Spleen (tissue), 11 donors: ENCODE measurements around the gene RESP18. TPM values are rescaled to one million over a fixed set of nuclear protein-coding genes. Genes with fewer than 3 reads are reported as not detected.

Experiments
- DNase-seq: peaks from one replicate; pipeline ENCODE4 v3.0.0-alpha.2; 2020
- H3K27ac ChIP-seq, 8 donors: fragments of 200-600 bp; sonication (generic) in 7 of 8; 1 replicate in 4 of 8; 2 replicates in 4 of 8; pipeline versions ENCODE4 v1.5.0 to v1.8.0; 2016 to 2021; ENCODE audit warnings: inconsistent platforms in 4 of 8, mild to moderate bottlenecking in 4 of 8, moderate library complexity in 1 of 8
- H3K27me3 ChIP-seq, 7 donors: fragments of 200-600 bp; sonication (generic) in 6 of 7; replicated peaks in 1 of 7; 1 replicate in 4 of 7; 2 replicates in 3 of 7; pipeline versions ENCODE4 v1.5.0 to v1.8.0; 2016 to 2021; ENCODE audit warnings: inconsistent platforms in 3 of 7, mild to moderate bottlenecking in 1 of 7
- H3K36me3 ChIP-seq, 6 donors: fragments of 200-600 bp; sonication (generic) in 5 of 6; 1 replicate in 4 of 6; 2 replicates in 2 of 6; pipeline versions ENCODE4 v1.5.0 to v1.8.0; 2016 to 2021; ENCODE audit warnings: inconsistent platforms in 2 of 6
- H3K4me1 ChIP-seq, 6 donors: fragments of 200-600 bp; sonication (generic) in 5 of 6; 1 replicate in 3 of 6; 2 replicates in 3 of 6; pipeline versions ENCODE4 v1.5.0 to v1.8.0; 2016 to 2021; ENCODE audit warnings: inconsistent platforms in 3 of 6
- H3K4me3 ChIP-seq, 8 donors: fragments of 200-600 bp; sonication (generic) in 7 of 8; 1 replicate in 4 of 8; 2 replicates in 4 of 8; pipeline versions ENCODE4 v1.5.0 to v1.8.0; 2016 to 2021; ENCODE audit warnings: inconsistent platforms in 4 of 8, mild to moderate bottlenecking in 4 of 8, moderate library complexity in 2 of 8
- H3K9me3 ChIP-seq, 8 donors: fragments of 200-600 bp; sonication (generic) in 7 of 8; 1 replicate in 4 of 8; 2 replicates in 4 of 8; pipeline versions ENCODE4 v1.5.0 to v1.8.0; 2016 to 2021; ENCODE audit warnings: inconsistent platforms in 4 of 8
- CTCF ChIP-seq, 11 experiments: fragments of 200-600 bp in 7 of 11; fragments of 450-650 bp in 4 of 11; sonication (generic) in 4 of 11; IDR thresholded peaks in 8 of 11; conservative IDR thresholded peaks in 3 of 11; 1 replicate in 7 of 11; 2 replicates in 4 of 11; pipeline versions ENCODE4 v1.4.0 to v1.8.0; 2016 to 2021; ENCODE audit warnings: antibody characterized with exemption in 11 of 11, inconsistent platforms in 4 of 11, mild to moderate bottlenecking in 1 of 11
- POLR2A ChIP-seq, 3 donors: fragments of 450-650 bp; IDR thresholded peaks; one replicate each; pipeline ENCODE4 v1.5.1; 2017; ENCODE audit warnings: antibody characterized with exemption in 3 of 3, mild to moderate bottlenecking in 1 of 3
- POLR2AphosphoS5 ChIP-seq, 3 donors: sonication (generic); formaldehyde crosslinking; IDR thresholded peaks; one replicate each; pipeline ENCODE4 v1.5.1; 2017; ENCODE audit warnings: antibody characterized with exemption in 3 of 3
- WGBS, 5 donors: extraction: QIAGEN DNeasy Blood & Tissue Kit in 3 of 5; methylation state at CpG; one replicate each; pipeline versions ENCODE4 v1.1.5 to v1.1.7; 2013 to 2018; 5-methylcytosine and 5-hydroxymethylcytosine counted together
- intact Hi-C: fragments of 100-400 bp; cut with DNase I; formaldehyde crosslinking; loops from one replicate; pipeline ENCODE4 v1.15.0; 2023; ENCODE audit warnings: low total_unique reads
- polyA plus RNA-seq, 3 donors: library from polyadenylated mRNA; stranded (reverse); fragments of 200-250 nt; gene quantifications; one replicate each; pipeline ENCODE4 v1.2.1, GENCODE V29; 2013
- total RNA-seq, 7 donors: library from RNA; depleted of rRNA in 3 of 7; stranded (reverse); fragments of >200 nt in 3 of 7; fragmentation: NEBNext Ultra II Directional in 4 of 7; extraction: Animal tissue kit (Norgen Biotek cat#: 25700) in 4 of 7; gene quantifications; one replicate each; pipeline versions ENCODE4 v1.1.0 to v1.2.1, GENCODE V29; 2016 to 2021
- donor health status: healthy with polysubstance abuse.
- donor health status: DM: no; HTN: no; CAD: no; lungs with moderate emphysema.
- donor health status: DM: no; HTN: no; CAD: no.
- donor health status: Bipolar disorder and iron deficiency.
- donor health status: healthy.
- donor health status: DM: no; HTN: no; CAD: no.
- donor health status: DM: yes; HTN: yes; CAD: no.

Gene RESP18
- total and polyA plus RNA-seq, 10 donors, result 0.83 TPM; not detected in 9

- DNase-seq, result peak; percentile 71
- Histone ChIP-seq H3K4me1 (peaks cover 12 to 65% (median 32%) of the 10 kb centered on the region in 6 donors), H3K9me3 (no peaks in the 10 kb centered on the region), H3K27ac (peak overlapping the region in 4 of 8 donors; percentile 32 to 62 (median 52)), H3K4me3 (no peak overlapping the region), H3K36me3 (peaks cover 0 to 67% (median 49%) of the 10 kb centered on the region in 6 donors), H3K27me3 (no peaks in the 10 kb centered on the region)
- TF ChIP-seq POLR2A (IDR thresholded peaks at IDR 0.05) (no peak), CTCF (IDR thresholded peaks at IDR 0.05 in 8 of 11, conservative IDR thresholded peaks at IDR 0.05 in 3 of 11) (no peak), POLR2AphosphoS5 (IDR thresholded peaks at IDR 0.05) (no peak)
- intact Hi-C loops, result no loop called here
- WGBS, 5 donors, result 94 to 99% (median 95%) methylated on average over 13 to 16 of the region's 16 CpGs
These were observed 47.8 kb downstream of the RESP18 start for GRCh38 chr2:219284501-219285372.

- Histone ChIP-seq H3K4me3 (no peak overlapping the region), H3K36me3 (peaks cover 0 to 67% (median 49%) of the 10 kb centered on the region in 6 donors), H3K27me3 (no peaks in the 10 kb centered on the region), H3K9me3 (no peaks in the 10 kb centered on the region), H3K27ac (peak overlapping the region in 6 of 8 donors; percentile 20 to 58 (median 44)), H3K4me1 (peaks cover 20 to 78% (median 43%) of the 10 kb centered on the region in 6 donors)
- intact Hi-C loops, result no loop called here
- TF ChIP-seq POLR2A (IDR thresholded peaks at IDR 0.05) (no peak), POLR2AphosphoS5 (IDR thresholded peaks at IDR 0.05) (peak in 1 of 3 donors; percentile 40)
- 87 to 94% (median 90%) methylated on average over 16 to 17 of the region's 17 CpGs for WGBS, 5 donors
- no peak for DNase-seq
These were observed 49.5 kb downstream of the RESP18 start for GRCh38 chr2:219282943-219283581.

GRCh38 chr2:219282375-219282774 is 50.2 kb downstream of the RESP18 start:
- intact Hi-C loops, result no loop called here
- H3K27ac ChIP-seq, result peak overlapping the region in 6 of 8 donors; percentile 20 to 99 (median 50)
- WGBS, 5 donors, result 85 to 93% (median 90%) methylated on average over 5 of the region's 5 CpGs
- no peak for DNase-seq
- H3K9me3 ChIP-seq, result no peaks in the 10 kb centered on the region
- no peak overlapping the region for H3K4me3 ChIP-seq
- TF ChIP-seq POLR2AphosphoS5 (IDR thresholded peaks at IDR 0.05), result no peak
- TF ChIP-seq CTCF (IDR thresholded peaks at IDR 0.05 in 8 of 11, conservative IDR thresholded peaks at IDR 0.05 in 3 of 11), result no peak
- TF ChIP-seq POLR2A (IDR thresholded peaks at IDR 0.05), result no peak
- peaks cover 0 to 67% (median 49%) of the 10 kb centered on the region in 6 donors for H3K36me3 ChIP-seq
- no peaks in the 10 kb centered on the region for H3K27me3 ChIP-seq
- H3K4me1 ChIP-seq, result peaks cover 26 to 85% (median 50%) of the 10 kb centered on the region in 6 donors

DNA sequence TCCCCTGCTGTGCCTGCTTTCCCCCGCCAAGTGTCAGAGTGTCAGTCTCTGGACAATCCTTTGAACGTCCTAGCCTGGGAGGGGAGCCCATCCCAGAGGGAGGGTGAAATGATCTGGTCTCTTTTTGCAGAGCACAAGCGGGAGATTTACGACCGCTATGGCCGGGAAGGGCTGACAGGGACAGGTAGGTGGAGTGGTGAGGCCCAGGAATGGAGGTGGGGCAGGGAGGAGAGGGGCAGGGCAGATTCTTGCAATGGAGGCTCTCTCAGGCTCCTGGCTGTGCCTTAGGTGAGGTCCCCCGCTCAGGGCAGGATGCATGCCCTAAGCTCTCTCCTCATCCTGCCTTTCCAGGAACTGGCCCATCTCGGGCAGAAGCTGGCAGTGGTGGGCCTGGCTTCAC is 51.0 kb downstream of the RESP18 start:
- Histone ChIP-seq H3K27ac (peak overlapping the region in 4 of 8 donors; percentile 2 to 99 (median 32)), H3K36me3 (peaks cover 0 to 63% (median 49%) of the 10 kb centered on the region in 6 donors), H3K27me3 (no peaks in the 10 kb centered on the region), H3K4me1 (peaks cover 26 to 88% (median 53%) of the 10 kb centered on the region in 6 donors), H3K4me3 (no peak overlapping the region), H3K9me3 (no peaks in the 10 kb centered on the region)
- peak; percentile 72 for DNase-seq
- WGBS, 5 donors, result 84 to 96% (median 92%) methylated on average over 8 of the region's 8 CpGs
- TF ChIP-seq POLR2A (IDR thresholded peaks at IDR 0.05) (no peak), CTCF (IDR thresholded peaks at IDR 0.05 in 8 of 11, conservative IDR thresholded peaks at IDR 0.05 in 3 of 11) (no peak), POLR2AphosphoS5 (IDR thresholded peaks at IDR 0.05) (no peak)
- intact Hi-C loops, result no loop called here
